ENCODE data around the gene DNMT3B. TPM values are rescaled to one million over a fixed set of nuclear protein-coding genes. Genes with fewer than 3 reads are reported as not detected.
A peak's percentile ranks its signal among the peaks of the same experiment; 100 is the strongest.

DNMT3B gene
- total and polyA plus RNA-seq, 12 donors = 0.12 to 2.0 (median 0.87) TPM; not detected in 1

GRCh38 chr20:32731882-32732266 lies 30.3 kb upstream of the DNMT3B start:
- peak in 5 of 7 donors; percentile 43 to 72 (median 62) for DNase-seq
- intact Hi-C loops (cut with DNase I) = no loop called here
- no peak for TF ChIP-seq POLR2A (IDR thresholded peaks at IDR 0.05)
- TF ChIP-seq CTCF (IDR thresholded peaks at IDR 0.05) = no peak
- H3K9me3 ChIP-seq (replicated peaks in 1 of 3) = no peaks in the 10 kb centered on the region
- no peaks in the 10 kb centered on the region for H3K4me1 ChIP-seq (replicated peaks in 1 of 2)
- no peak overlapping the region for H3K27ac ChIP-seq
- H3K36me3 ChIP-seq (replicated peaks in 1 of 2) = peaks cover 0 to 11% of the 10 kb centered on the region in 2 donors
- no peaks in the 10 kb centered on the region for H3K27me3 ChIP-seq
- H3K4me3 ChIP-seq = no peak overlapping the region
- 34 to 66% (median 56%) methylated on average over 4 of the region's 4 CpGs for WGBS, 4 donors

- no peak for DNase-seq
- Histone ChIP-seq H3K36me3 (replicated peaks in 1 of 2) (no peaks in the 10 kb centered on the region), H3K9me3 (replicated peaks in 1 of 3) (no peaks in the 10 kb centered on the region), H3K27me3 (no peaks in the 10 kb centered on the region), H3K4me1 (replicated peaks in 1 of 2) (peaks cover 0 to 8% of the 10 kb centered on the region in 2 donors), H3K4me3 (no peak overlapping the region), H3K27ac (peak overlapping the region in 1 of 5 donors; percentile 11)
- intact Hi-C loops (cut with DNase I) = no loop called here
- TF ChIP-seq CTCF (IDR thresholded peaks at IDR 0.05) (no peak), POLR2A (IDR thresholded peaks at IDR 0.05) (no peak)
- WGBS, 4 donors = 60 to 61% (median 60%) methylated on average over 7 of the region's 7 CpGs
Observed at GRCh38 chr20:32737371-32738223, 24.6 kb upstream of the DNMT3B start.

- 86 to 96% (median 91%) methylated on average over 5 of the region's 5 CpGs for WGBS, 4 donors
- TF ChIP-seq POLR2A (IDR thresholded peaks at IDR 0.05) = no peak
- no peak for TF ChIP-seq CTCF (IDR thresholded peaks at IDR 0.05)
Observed at GRCh38 chr20:32741151-32741550, 21.0 kb upstream of the DNMT3B start.

GRCh38 chr20:32742322-32743236 lies 19.6 kb upstream of the DNMT3B start:
- TF ChIP-seq CTCF (IDR thresholded peaks at IDR 0.05) (no peak), POLR2A (IDR thresholded peaks at IDR 0.05) (no peak)
- Histone ChIP-seq H3K27ac (peak overlapping the region in 4 of 5 donors; percentile 62 to 91 (median 85)), H3K27me3 (no peaks in the 10 kb centered on the region), H3K36me3 (replicated peaks in 1 of 2) (no peaks in the 10 kb centered on the region), H3K4me1 (replicated peaks in 1 of 2) (peaks cover 6 to 12% of the 10 kb centered on the region in 2 donors), H3K9me3 (replicated peaks in 1 of 3) (no peaks in the 10 kb centered on the region), H3K4me3 (peak overlapping the region; percentile 33 to 83 (median 78))
- intact Hi-C loops (cut with DNase I) = no loop called here
- DNase-seq = peak in 1 of 7 donors; percentile 13
- WGBS, 4 donors = 12 to 23% (median 14%) methylated on average over 15 to 25 of the region's 25 CpGs

More at GRCh38 chr20:32741151-32741550, 21.0 kb upstream of the DNMT3B start:
- no peak for DNase-seq
- intact Hi-C loops (cut with DNase I) = no loop called here
- no peak overlapping the region for H3K27ac ChIP-seq
- no peaks in the 10 kb centered on the region for H3K9me3 ChIP-seq (replicated peaks in 1 of 3)
- no peaks in the 10 kb centered on the region for H3K36me3 ChIP-seq (replicated peaks in 1 of 2)
- H3K27me3 ChIP-seq = no peaks in the 10 kb centered on the region
- H3K4me1 ChIP-seq (replicated peaks in 1 of 2) = peaks cover 6 to 12% of the 10 kb centered on the region in 2 donors
- H3K4me3 ChIP-seq = no peak overlapping the region

Measured in adrenal gland (tissue), 12 donors.